HepG2 (cell line): ENCODE results near the gene LITAF. TPM values are rescaled to one million over a fixed set of nuclear protein-coding genes. Genes with fewer than 3 reads are reported as not detected.

ENCODE experiments used
- BRD4 ChIP-seq: sonication (generic); formaldehyde crosslinking; IDR thresholded peaks from 2 replicates; pipeline ENCODE4 v1.4.0; 2020; ENCODE audit warnings: missing genetic modification reagents
- ERF ChIP-seq: IDR thresholded peaks from 2 replicates; pipeline ENCODE4 v1.6.1; 2018; ENCODE audit warnings: missing biosample characterization, missing genetic modification reagents
- ETV6 ChIP-seq: sonication (generic); formaldehyde crosslinking; conservative IDR thresholded peaks from 2 replicates; pipeline ENCODE4 v1.4.0; 2020; ENCODE audit warnings: missing genetic modification reagents
- GABPB1 ChIP-seq: IDR thresholded peaks from 2 replicates; pipeline ENCODE4 v1.6.1; 2016; ENCODE audit warnings: mild to moderate bottlenecking, missing genetic modification reagents, moderate library complexity, missing compliant biosample characterization
- HMG20B ChIP-seq: conservative IDR thresholded peaks from 2 replicates; pipeline ENCODE4 v1.6.1; 2016; ENCODE audit warnings: missing genetic modification reagents, missing compliant biosample characterization
- JARID2 ChIP-seq: sonication (generic); formaldehyde crosslinking; IDR thresholded peaks from 2 replicates; pipeline ENCODE4 v1.8.1; 2023; ENCODE audit warnings: missing genetic modification reagents, inconsistent platforms; ENCODE audit not compliant: insufficient replicate concordance
- MIXL1 ChIP-seq: IDR thresholded peaks from 2 replicates; pipeline ENCODE4 v1.6.1; 2016
- MLLT10 ChIP-seq: sonication (generic); formaldehyde crosslinking; IDR thresholded peaks from 2 replicates; pipeline ENCODE4 v1.4.0; 2020; ENCODE audit warnings: missing genetic modification reagents
- PHF20 ChIP-seq: sonication (generic); formaldehyde crosslinking; IDR thresholded peaks from 2 replicates; pipeline ENCODE4 v1.5.0; 2020; ENCODE audit warnings: mild to moderate bottlenecking, missing genetic modification reagents
- RCOR2 ChIP-seq: IDR thresholded peaks from 2 replicates; pipeline ENCODE4 v1.6.1; 2016; ENCODE audit warnings: missing biosample characterization, missing genetic modification reagents
- SNAPC2 ChIP-seq: sonication (generic); formaldehyde crosslinking; IDR thresholded peaks from 2 replicates; pipeline ENCODE4 v1.8.1; 2022; ENCODE audit warnings: mild to moderate bottlenecking, missing genetic modification reagents
- TAF1 ChIP-seq: sonication (generic); formaldehyde crosslinking; IDR thresholded peaks from 2 replicates; pipeline ENCODE4 v1.4.0; 2020; ENCODE audit warnings: missing genetic modification reagents
- TBL1XR1 ChIP-seq: fragments of 150-350 bp; IDR thresholded peaks from 2 replicates; pipeline ENCODE4 v1.6.1; 2014; ENCODE audit warnings: borderline replicate concordance, low read length; ENCODE audit not compliant: partially characterized antibody
- THYN1 ChIP-seq: sonication (generic); formaldehyde crosslinking; IDR thresholded peaks from 2 replicates; pipeline ENCODE4 v1.8.1; 2023; ENCODE audit warnings: low read depth, mild to moderate bottlenecking, moderate library complexity, missing genetic modification reagents, borderline replicate concordance
- ZBTB8A ChIP-seq: sonication (generic); formaldehyde crosslinking; IDR thresholded peaks from 2 replicates; pipeline ENCODE4 v1.4.0; 2020; ENCODE audit warnings: mild to moderate bottlenecking, low read depth, missing genetic modification reagents, borderline replicate concordance
- ZNF12 ChIP-seq: sonication (generic); formaldehyde crosslinking; IDR thresholded peaks from 2 replicates; pipeline ENCODE4 v1.5.0; 2020; ENCODE audit warnings: missing genetic modification reagents
- ZNF335 ChIP-seq: sonication (generic); formaldehyde crosslinking; IDR thresholded peaks from 2 replicates; pipeline ENCODE4 v1.4.0; 2020; ENCODE audit warnings: missing genetic modification reagents
- ZNF343 ChIP-seq: sonication (generic); formaldehyde crosslinking; IDR thresholded peaks from 2 replicates; pipeline ENCODE4 v1.4.0; 2020; ENCODE audit warnings: mild to moderate bottlenecking, missing genetic modification reagents
- ZNF567 ChIP-seq: sonication (generic); formaldehyde crosslinking; IDR thresholded peaks from 2 replicates; pipeline ENCODE4 v1.8.1; 2023; ENCODE audit warnings: mild to moderate bottlenecking, missing genetic modification reagents, borderline replicate concordance
- ZNF672 ChIP-seq: sonication (generic); formaldehyde crosslinking; IDR thresholded peaks from 2 replicates; pipeline ENCODE4 v1.8.1; 2022; ENCODE audit warnings: missing genetic modification reagents
- ZNF678 ChIP-seq: sonication (generic); formaldehyde crosslinking; IDR thresholded peaks from 2 replicates; pipeline ENCODE4 v1.4.0; 2020; ENCODE audit warnings: mild to moderate bottlenecking, missing genetic modification reagents
- ZNF709 ChIP-seq: sonication (generic); formaldehyde crosslinking; IDR thresholded peaks from 2 replicates; pipeline ENCODE4 v1.5.0; 2020; ENCODE audit warnings: mild to moderate bottlenecking, missing genetic modification reagents
- ZNF772 ChIP-seq: sonication (generic); formaldehyde crosslinking; IDR thresholded peaks from 2 replicates; pipeline ENCODE4 v1.5.0; 2020; ENCODE audit warnings: mild to moderate bottlenecking, missing genetic modification reagents
- ZNF839 ChIP-seq: sonication (generic); formaldehyde crosslinking; IDR thresholded peaks from 2 replicates; pipeline ENCODE4 v1.4.0; 2020; ENCODE audit warnings: missing genetic modification reagents, mild to moderate bottlenecking, borderline replicate concordance
- polyA plus RNA-seq, 8 experiments: library from polyadenylated mRNA; depleted of rRNA in 3 of 8; stranded (reverse) in 7 of 8; unstranded in 1 of 8; fragments of >200 nt; fragmentation: Illumina TruSeq in 4 of 8; extraction: Trizol in 4 of 8; gene quantifications; 2 replicates each; pipeline versions ENCODE4 v1.2.1 to v1.2.3, GENCODE V29; 2011 to 2016; ENCODE audit warnings: low read depth in 4 of 8, missing spikeins in 1 of 8, mixed read lengths in 1 of 8; ENCODE audit not compliant: insufficient read depth in 1 of 8
- total RNA-seq, 5 experiments: library from RNA; depleted of rRNA; stranded (reverse); fragments of >200 nt; fragmentation: Illumina TruSeq; extraction: Trizol; gene quantifications; 2 replicates each; pipeline ENCODE4 v1.2.3, GENCODE V29; 2016; ENCODE audit warnings: low read depth in 1 of 5
- TF ChIP-seq, protein P1 (sequence below), 2 experiments: sonication (generic) in 1 of 2; formaldehyde crosslinking in 1 of 2; IDR thresholded peaks; 2 replicates each; pipeline versions ENCODE4 v1.4.0 to v1.6.1; 2018 to 2020; ENCODE audit warnings: missing genetic modification reagents in 2 of 2, borderline replicate concordance in 1 of 2, low read depth in 1 of 2, mild to moderate bottlenecking in 1 of 2, missing biosample characterization in 1 of 2
- TF ChIP-seq, protein P2 (sequence below): sonication (generic); formaldehyde crosslinking; IDR thresholded peaks from 2 replicates; pipeline ENCODE4 v1.4.0; 2020; ENCODE audit warnings: low read depth, mild to moderate bottlenecking, missing genetic modification reagents
- TF ChIP-seq, protein P3 (sequence below): sonication (generic); formaldehyde crosslinking; IDR thresholded peaks from 2 replicates; pipeline ENCODE4 v1.8.1; 2022; ENCODE audit warnings: mild to moderate bottlenecking, missing genetic modification reagents
- TF ChIP-seq, protein P4 (sequence below): sonication (generic); formaldehyde crosslinking; IDR thresholded peaks from 2 replicates; pipeline ENCODE4 v1.5.0; 2020; ENCODE audit warnings: missing genetic modification reagents, mild to moderate bottlenecking, borderline replicate concordance

LITAF gene
- total and polyA plus RNA-seq, 2 of the 13 experiments (the other 11 are each of a cell fraction or from before 2014, with no cell fraction given): 80.1 to 141 TPM

DNA sequence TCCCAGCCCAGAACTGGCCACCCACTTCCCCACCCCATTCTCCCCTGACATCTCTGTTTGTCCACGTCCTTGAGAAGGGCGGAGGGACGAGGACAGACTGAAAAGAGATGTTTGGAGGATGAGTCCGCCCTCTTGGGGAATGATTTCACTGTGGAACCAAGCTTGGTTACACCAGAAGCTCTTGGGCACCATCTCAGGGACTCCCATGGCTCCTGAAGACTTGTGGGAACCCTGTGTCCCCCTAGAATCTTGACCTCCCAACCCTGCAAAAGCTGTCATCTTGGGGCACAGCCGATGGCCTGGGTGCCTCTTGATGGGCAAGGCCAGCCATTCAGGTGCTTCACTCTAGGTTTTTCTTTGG is 25.9 kb upstream of the LITAF start (continued):
- TF ChIP-seq ZNF672 (no peak), JARID2 (CRISPR knock-in tag) (peak; percentile 5), ZNF335 (CRISPR knock-in tag) (no peak; the same call in 1 of the 2 replicates), BRD4 (CRISPR knock-in tag) (no peak), ZNF839 (CRISPR knock-in tag) (0 out of 2 replicates have a peak, but pooled peaks have one; percentile 10), ETV6 (0 out of 2 replicates have a peak, but pooled peaks have one; percentile 5), ERF (CRISPR knock-in tag) (peak; percentile 5; the same call in 1 of the 2 replicates), PHF20 (CRISPR knock-in tag) (no peak), SNAPC2 (CRISPR knock-in tag) (peak; percentile 8; the same call in 1 of the 2 replicates), ZNF343 (peak; percentile 35; the same call in 1 of the 2 replicates), ZBTB8A (peak; percentile 92; the same call in 1 of the 2 replicates), ZNF709 (CRISPR knock-in tag) (no peak), GABPB1 (CRISPR knock-in tag) (peak; percentile 15), ZNF678 (CRISPR knock-in tag) (0 out of 2 replicates have a peak, but pooled peaks have one; percentile 1), TAF1 (no peak; the same call in 1 of the 2 replicates), MIXL1 (0 out of 2 replicates have a peak, but pooled peaks have one; percentile 3), ZNF567 (no peak), RCOR2 (CRISPR knock-in tag) (no peak; the same call in 1 of the 2 replicates), HMG20B (CRISPR knock-in tag) (peak; percentile 11; the same call in 1 of the 2 replicates), ZNF772 (CRISPR knock-in tag) (no peak), THYN1 (no peak), ZNF12 (no peak; the same call in 1 of the 2 replicates), TBL1XR1 (no peak), MLLT10 (no peak)
- TF ChIP-seq, protein P1, sequence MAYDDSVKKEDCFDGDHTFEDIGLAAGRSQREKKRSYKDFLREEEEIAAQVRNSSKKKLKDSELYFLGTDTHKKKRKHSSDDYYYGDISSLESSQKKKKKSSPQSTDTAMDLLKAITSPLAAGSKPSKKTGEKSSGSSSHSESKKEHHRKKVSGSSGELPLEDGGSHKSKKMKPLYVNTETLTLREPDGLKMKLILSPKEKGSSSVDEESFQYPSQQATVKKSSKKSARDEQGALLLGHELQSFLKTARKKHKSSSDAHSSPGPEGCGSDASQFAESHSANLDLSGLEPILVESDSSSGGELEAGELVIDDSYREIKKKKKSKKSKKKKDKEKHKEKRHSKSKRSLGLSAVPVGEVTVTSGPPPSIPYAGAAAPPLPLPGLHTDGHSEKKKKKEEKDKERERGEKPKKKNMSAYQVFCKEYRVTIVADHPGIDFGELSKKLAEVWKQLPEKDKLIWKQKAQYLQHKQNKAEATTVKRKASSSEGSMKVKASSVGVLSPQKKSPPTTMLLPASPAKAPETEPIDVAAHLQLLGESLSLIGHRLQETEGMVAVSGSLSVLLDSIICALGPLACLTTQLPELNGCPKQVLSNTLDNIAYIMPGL (CRISPR knock-in tag; IDR thresholded peaks at IDR 0.05; ENCODE audit: borderline replicate concordance in 1 of 2, low read depth in 1 of 2): peak in 1 of 2 experiments; percentile 1; a peak in 1 of 4 replicates
- TF ChIP-seq, protein P2, sequence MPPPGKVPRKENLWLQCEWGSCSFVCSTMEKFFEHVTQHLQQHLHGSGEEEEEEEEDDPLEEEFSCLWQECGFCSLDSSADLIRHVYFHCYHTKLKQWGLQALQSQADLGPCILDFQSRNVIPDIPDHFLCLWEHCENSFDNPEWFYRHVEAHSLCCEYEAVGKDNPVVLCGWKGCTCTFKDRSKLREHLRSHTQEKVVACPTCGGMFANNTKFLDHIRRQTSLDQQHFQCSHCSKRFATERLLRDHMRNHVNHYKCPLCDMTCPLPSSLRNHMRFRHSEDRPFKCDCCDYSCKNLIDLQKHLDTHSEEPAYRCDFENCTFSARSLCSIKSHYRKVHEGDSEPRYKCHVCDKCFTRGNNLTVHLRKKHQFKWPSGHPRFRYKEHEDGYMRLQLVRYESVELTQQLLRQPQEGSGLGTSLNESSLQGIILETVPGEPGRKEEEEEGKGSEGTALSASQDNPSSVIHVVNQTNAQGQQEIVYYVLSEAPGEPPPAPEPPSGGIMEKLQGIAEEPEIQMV (CRISPR knock-in tag): no peak
- TF ChIP-seq, protein P3, sequence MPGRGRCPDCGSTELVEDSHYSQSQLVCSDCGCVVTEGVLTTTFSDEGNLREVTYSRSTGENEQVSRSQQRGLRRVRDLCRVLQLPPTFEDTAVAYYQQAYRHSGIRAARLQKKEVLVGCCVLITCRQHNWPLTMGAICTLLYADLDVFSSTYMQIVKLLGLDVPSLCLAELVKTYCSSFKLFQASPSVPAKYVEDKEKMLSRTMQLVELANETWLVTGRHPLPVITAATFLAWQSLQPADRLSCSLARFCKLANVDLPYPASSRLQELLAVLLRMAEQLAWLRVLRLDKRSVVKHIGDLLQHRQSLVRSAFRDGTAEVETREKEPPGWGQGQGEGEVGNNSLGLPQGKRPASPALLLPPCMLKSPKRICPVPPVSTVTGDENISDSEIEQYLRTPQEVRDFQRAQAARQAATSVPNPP (CRISPR knock-in tag): 0 out of 2 replicates have a peak, but pooled peaks have one; percentile 1
- TF ChIP-seq, protein P4, sequence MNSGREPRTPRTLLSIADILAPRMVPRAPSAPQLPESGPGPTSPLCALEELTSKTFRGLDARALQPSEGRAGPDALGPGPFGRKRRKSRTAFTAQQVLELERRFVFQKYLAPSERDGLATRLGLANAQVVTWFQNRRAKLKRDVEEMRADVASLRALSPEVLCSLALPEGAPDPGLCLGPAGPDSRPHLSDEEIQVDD (CRISPR knock-in tag): no peak
